ENCODE measurements around the gene FBXO31.
A peak's percentile ranks its signal among the peaks of the same experiment; 100 is the strongest.

Gene FBXO31

DNA sequence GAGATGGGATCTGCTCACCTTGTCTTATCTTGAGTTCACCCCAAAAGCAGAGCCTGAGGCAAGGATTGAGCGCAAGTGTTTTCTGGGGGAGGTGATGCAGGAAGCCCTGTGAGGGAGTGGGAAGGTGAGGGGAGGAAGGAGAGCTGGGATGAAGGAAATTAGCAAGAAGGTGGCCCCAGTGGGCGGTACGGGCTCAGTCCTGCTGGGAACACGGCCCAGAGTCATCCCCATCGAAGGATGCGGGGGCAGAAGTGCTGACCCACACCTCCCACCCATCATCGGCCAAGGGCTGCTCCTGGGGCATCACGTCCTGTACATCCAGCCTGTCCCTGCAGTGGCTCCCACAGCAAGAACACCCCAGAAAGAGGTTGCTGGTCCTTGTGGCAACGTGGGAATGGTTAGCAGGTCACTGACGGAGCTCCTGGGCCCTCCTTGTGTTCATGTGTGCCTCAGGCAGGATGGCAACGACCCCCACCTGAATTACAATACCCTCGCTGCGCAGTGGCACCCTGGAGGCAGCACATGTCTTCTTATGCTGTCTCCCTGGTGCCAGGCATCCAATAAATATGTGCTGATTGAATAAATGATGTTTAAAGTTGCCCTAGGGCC, 84.6 kb downstream of the FBXO31 start:
- Histone ChIP-seq H3K36me3 (ENCODE audit: control insufficient read depth in 2 of 2, insufficient read depth in 1 of 2, low read length in 2 of 2) (peaks cover 0 to 4% of the 10 kb centered on the region in 2 experiments; a peak in 1 of 3 replicates), H3K4me3 (ENCODE audit: low read depth, low read length) (no peak overlapping the region), H3K27ac (ENCODE audit: extremely low read depth, low read depth, low read length) (no peak overlapping the region), H3K9me3 (ENCODE audit: control insufficient read depth, insufficient read depth, low read depth, low read length) (no peaks in the 10 kb centered on the region), H3K4me1 (ENCODE audit: control insufficient read depth, insufficient read depth, low read length) (no peaks in the 10 kb centered on the region)
- ChIA-PET CTCF (interaction anchor here (0.6 to 1.4 kb wide), 4 partner anchors 13 to 223 kb away, joined by 3 to 9 read pairs (median 4); no protein-coding TSS in a partner anchor), POLR2A (interaction anchor here (2.0 kb wide), 1 partner anchor 18 kb away, joined by 5 read pairs; the partner anchor contains the start of gene C16orf95)
- TF ChIP-seq ZNF843 (tag by site-specific recombination; IDR thresholded peaks at IDR 0.05), result no peak
- TF ChIP-seq ZFHX2 (tag by site-specific recombination; conservative IDR thresholded peaks at IDR 0.05), result peak; percentile 61
- no peak for TF ChIP-seq SCRT2 (tag by site-specific recombination; IDR thresholded peaks at IDR 0.05)
- TF ChIP-seq WT1 (tag by site-specific recombination; IDR thresholded peaks at IDR 0.05), result no peak
- TF ChIP-seq, protein P1, sequence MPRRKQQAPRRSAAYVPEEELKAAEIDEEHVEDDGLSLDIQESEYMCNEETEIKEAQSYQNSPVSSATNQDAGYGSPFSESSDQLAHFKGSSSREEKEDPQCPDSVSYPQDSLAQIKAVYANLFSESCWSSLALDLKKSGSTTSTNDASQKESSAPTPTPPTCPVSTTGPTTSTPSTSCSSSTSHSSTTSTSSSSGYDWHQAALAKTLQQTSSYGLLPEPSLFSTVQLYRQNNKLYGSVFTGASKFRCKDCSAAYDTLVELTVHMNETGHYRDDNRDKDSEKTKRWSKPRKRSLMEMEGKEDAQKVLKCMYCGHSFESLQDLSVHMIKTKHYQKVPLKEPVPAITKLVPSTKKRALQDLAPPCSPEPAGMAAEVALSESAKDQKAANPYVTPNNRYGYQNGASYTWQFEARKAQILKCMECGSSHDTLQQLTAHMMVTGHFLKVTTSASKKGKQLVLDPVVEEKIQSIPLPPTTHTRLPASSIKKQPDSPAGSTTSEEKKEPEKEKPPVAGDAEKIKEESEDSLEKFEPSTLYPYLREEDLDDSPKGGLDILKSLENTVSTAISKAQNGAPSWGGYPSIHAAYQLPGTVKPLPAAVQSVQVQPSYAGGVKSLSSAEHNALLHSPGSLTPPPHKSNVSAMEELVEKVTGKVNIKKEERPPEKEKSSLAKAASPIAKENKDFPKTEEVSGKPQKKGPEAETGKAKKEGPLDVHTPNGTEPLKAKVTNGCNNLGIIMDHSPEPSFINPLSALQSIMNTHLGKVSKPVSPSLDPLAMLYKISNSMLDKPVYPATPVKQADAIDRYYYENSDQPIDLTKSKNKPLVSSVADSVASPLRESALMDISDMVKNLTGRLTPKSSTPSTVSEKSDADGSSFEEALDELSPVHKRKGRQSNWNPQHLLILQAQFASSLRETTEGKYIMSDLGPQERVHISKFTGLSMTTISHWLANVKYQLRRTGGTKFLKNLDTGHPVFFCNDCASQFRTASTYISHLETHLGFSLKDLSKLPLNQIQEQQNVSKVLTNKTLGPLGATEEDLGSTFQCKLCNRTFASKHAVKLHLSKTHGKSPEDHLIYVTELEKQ (tag by site-specific recombination; IDR thresholded peaks at IDR 0.05; ENCODE audit: borderline replicate concordance), result no peak
- peak; percentile 75 for TF ChIP-seq EGR2 (tag by site-specific recombination; IDR thresholded peaks at IDR 0.05; ENCODE audit: low read depth)

- no peak overlapping the region for H3K4me3 ChIP-seq (ENCODE audit: low read depth, low read length)
- no peak overlapping the region for H3K27ac ChIP-seq (ENCODE audit: extremely low read depth, low read depth, low read length)
- H3K4me1 ChIP-seq (ENCODE audit: control insufficient read depth, insufficient read depth, low read length), result no peaks in the 10 kb centered on the region
- CTCF ChIA-PET, result interaction anchor here (0.6 to 2.5 kb wide), 20 partner anchors 8 to 740 kb away, joined by 3 to 20 read pairs (median 3); no protein-coding TSS in a partner anchor
- no peak for TF ChIP-seq GLIS1 (tag by site-specific recombination; IDR thresholded peaks at IDR 0.05)
- peak; percentile 16 for TF ChIP-seq ZNF654 (tag by site-specific recombination; IDR thresholded peaks at IDR 0.05; ENCODE audit: low read depth)
- TF ChIP-seq CTCF (tag by site-specific recombination; IDR thresholded peaks at IDR 0.05), result 0 out of 2 replicates have a peak, but pooled peaks have one; percentile 29
- TF ChIP-seq ZNF19 (tag by site-specific recombination; IDR thresholded peaks at IDR 0.05; ENCODE audit: low read depth), result no peak
- no peak for TF ChIP-seq ZBTB10 (tag by site-specific recombination; IDR thresholded peaks at IDR 0.05)
- no peaks in the 10 kb centered on the region for H3K9me3 ChIP-seq (ENCODE audit: control insufficient read depth, insufficient read depth, low read depth, low read length)
- POLR2A ChIA-PET, result interaction anchor here (2.0 kb wide), 1 partner anchor 19 kb away, joined by 5 read pairs; the partner anchor contains the start of gene C16orf95
- peaks cover 0 to 4% of the 10 kb centered on the region in 2 experiments; a peak in 1 of 3 replicates for H3K36me3 ChIP-seq (ENCODE audit: control insufficient read depth in 2 of 2, insufficient read depth in 1 of 2, low read length in 2 of 2)
These were observed 85.5 kb downstream of the FBXO31 start for GRCh38 chr16:87297918-87298631.

Measured in HEK293 (cell line).